Right ventricle myocardium inferior (tissue), 1 donor: ENCODE results near the gene FOXK1. TPM values are rescaled to one million over a fixed set of nuclear protein-coding genes. Genes with fewer than 3 reads are reported as not detected.

Experiments used
- ATAC-seq: fragments of 200-7000 bp; cut with Tn5 transposase; one replicate; pipeline ENCODE4 v1.9.1; 2020; ENCODE audit warnings: mild to moderate bottlenecking, moderate library complexity
- DNase-seq: peaks from one replicate; pipeline ENCODE4 v3.0.0; 2021; ENCODE audit errors: missing footprints
- intact Hi-C: fragments of 100-400 bp; cut with DNase I; formaldehyde crosslinking; loops from one replicate; pipeline ENCODE4 v1.11.0; 2022
- total RNA-seq: library from RNA; stranded (reverse); fragmentation: NEBNext Ultra II Directional; extraction: Animal tissue kit (Norgen Biotek cat#: 25700); gene quantifications from one replicate; pipeline ENCODE4 v1.2.1, GENCODE V29; 2021
- donor health status: DM: no; HTN: yes; CAD: no; lungs with severe emphysema.

Gene FOXK1
- total RNA-seq, 1 donor from 2014 or later, result 16.8 TPM

- ATAC-seq (no peak), DNase-seq (no peak)
- intact Hi-C loops, result no loop called here
Measured at GRCh38 chr7:4766666-4767519, 84.8 kb downstream of the FOXK1 start.

DNA sequence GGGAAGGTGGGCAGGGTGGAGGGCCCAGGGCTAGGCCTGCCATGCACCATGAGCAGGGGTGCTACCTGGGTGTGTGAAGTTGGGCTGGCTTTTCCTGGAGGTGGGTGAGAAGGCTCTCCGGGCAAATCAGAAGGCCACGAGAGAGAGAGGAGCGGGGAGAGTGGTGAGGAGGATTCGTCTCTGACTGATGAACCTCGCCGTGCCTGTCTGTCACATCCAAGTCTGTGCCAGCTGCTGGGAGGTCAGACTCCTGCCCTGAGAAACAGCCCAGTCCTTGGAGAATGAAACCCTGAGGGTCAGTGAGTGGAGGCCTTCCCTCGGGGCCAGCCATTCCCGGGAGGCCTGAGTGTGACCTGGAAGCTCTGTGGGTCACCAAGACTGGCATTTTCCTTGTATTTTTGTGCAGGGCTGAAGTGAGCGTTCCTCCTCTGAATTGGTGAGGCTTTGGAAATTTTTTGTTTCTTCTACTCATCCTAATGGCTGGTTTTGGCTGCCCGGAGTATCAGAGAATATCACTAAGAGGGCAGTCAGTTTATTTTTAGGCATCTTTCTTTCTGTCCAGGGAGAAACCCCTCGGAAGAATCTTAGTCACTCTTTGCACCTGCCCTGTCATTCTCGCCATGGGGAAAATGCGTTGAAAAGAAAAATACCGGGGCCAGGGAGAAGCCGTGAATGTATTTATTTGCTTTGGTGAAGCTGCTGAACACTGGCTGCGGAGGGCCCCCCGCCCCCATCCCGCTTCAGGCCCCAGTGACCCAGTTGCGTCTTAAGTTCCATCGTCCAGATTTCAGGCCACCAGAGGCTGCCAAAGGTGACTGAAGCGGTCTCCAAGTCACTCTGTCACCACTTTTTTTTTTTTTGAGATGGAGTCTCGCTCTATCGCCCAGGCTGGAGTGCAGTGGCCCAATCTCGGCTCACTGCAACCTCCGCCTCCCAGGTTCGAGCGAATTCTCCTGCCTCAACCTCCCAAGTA is 86.8 kb downstream of the FOXK1 start:
- intact Hi-C loops, result no loop called here
- ATAC-seq (no peak), DNase-seq (peak; percentile 37)

DNA sequence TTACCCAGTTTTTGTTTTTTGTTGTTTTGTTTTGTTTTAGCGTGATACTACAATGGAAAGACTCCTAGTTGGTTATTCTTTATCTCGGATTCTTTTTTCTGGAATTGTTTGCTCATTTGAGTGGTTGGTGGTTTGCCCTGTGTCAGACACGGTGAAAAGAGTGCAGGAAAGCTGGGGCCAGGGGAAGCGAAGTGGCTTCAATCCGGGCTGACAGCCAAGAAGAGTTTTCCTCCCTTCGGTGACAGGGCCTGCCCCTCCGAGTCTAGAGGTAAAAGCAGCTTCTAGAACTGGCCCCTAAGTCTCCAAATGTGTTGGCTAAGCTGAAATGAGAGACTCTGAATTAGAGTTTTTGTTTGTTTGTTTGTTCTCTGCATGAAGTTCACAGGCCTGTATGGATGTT is 87.7 kb downstream of the FOXK1 start:
- ATAC-seq (no peak), DNase-seq (no peak)
- intact Hi-C loops, result no loop called here

GRCh38 chr7:4770886-4771285 is 88.8 kb downstream of the FOXK1 start:
- ATAC-seq (no peak), DNase-seq (no peak)
- intact Hi-C loops, result no loop called here

DNA sequence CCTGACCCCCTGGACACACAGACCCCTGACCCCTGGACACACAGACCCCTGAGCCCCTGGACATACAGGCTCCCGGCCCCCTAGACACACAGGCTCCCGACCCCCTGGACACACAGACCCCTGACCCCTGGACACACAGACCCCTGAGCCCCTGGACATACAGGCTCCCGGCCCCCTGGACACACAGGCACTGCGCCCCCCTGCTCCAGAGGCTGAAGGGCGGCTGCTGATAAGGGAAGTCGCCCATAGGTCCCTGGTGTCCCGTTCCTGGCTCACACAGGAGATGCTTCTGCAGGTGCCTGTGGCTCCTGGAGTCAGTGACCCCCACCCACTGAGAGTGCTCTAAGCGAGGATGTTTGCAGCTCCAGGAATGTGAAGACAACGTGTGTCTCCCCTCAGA is 89.6 kb downstream of the FOXK1 start:
- ATAC-seq (no peak), DNase-seq (no peak)
- intact Hi-C loops, result no loop called here

- ATAC-seq, result no peak
- DNase-seq, result no peak
Measured at GRCh38 chr7:4772306-4772705, 90.2 kb downstream of the FOXK1 start.

DNA sequence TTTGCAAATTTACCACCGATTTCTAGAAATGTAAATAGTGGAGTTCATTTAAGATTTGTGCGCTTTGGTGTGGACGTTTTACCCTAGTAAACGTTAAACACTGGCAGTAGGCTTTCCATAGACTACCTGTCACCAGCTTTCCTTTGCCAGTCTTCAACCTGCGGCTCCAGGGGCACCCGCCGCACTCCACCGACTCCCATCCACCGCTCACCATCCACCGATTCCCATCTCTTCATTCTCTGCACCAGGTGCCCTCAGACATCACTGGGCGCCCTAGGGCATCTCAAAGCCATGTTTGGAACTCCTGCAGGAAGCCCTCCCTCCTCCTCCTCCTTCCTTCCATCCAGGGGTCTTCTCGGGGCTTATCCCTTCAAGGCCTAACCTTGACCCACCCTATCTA is 91.9 kb downstream of the FOXK1 start:
- no peak for ATAC-seq
- intact Hi-C loops, result no loop called here
- DNase-seq, result no peak

More at GRCh38 chr7:4772306-4772705, 90.2 kb downstream of the FOXK1 start:
- intact Hi-C loops, result no loop called here

- intact Hi-C loops, result no loop called here
- ATAC-seq (peak; percentile 41), DNase-seq (no peak)
Measured at GRCh38 chr7:4774658-4775249, 92.7 kb downstream of the FOXK1 start.

- peak; percentile 98 for ATAC-seq
- intact Hi-C loops, result no loop called here
- peak; percentile 99 for DNase-seq
Measured at GRCh38 chr7:4775250-4775847, 93.3 kb downstream of the FOXK1 start, which contains the start of gene AP5Z1. Gene AP5Z1 (plus strand): TSS chr7:4775623. CDS start chr7:4775716, 93 bp downstream.

DNA sequence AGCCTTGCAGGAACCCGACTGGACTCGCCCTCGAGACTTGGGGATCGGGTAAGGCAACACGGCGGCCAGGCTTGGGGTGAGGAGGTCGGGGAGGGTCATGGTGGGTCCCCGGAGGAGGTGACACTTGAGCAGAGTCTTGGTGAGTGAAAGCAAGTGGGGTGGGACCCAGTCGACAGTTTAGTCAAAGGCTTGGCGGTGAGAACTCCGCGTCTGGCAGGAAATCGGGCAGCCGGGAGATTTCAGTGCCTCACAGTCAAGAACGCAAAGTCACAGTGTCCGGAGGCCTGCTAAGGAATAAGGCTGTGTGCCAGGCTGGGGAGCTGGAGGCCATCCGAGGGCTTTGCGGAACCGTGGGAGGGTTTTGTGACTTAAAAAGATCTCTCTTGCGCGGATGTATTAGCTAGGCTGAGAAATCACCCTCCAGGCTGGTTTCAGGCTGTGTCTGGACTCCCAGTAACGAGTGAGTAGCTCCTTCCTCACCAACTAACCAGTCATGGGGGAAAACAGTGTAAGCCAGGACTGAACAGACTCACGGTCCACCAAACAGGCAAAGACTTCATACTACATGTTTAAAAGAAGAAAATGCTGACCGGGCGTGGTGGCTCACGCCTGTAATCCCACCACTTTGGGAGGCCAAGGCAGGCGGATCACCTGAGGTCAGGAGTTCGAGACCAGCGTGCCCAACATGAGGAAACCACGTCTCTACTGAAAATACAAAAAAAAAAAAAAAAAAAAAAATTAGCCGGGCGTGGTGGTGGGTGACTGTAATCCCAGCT is 93.9 kb downstream of the FOXK1 start:
- DNase-seq (peak; percentile 77), ATAC-seq (peak; percentile 21)
- intact Hi-C loops, result no loop called here

- intact Hi-C loops, result no loop called here
- DNase-seq (no peak), ATAC-seq (no peak)
Measured at GRCh38 chr7:4779118-4779517, 97.0 kb downstream of the FOXK1 start.

DNA sequence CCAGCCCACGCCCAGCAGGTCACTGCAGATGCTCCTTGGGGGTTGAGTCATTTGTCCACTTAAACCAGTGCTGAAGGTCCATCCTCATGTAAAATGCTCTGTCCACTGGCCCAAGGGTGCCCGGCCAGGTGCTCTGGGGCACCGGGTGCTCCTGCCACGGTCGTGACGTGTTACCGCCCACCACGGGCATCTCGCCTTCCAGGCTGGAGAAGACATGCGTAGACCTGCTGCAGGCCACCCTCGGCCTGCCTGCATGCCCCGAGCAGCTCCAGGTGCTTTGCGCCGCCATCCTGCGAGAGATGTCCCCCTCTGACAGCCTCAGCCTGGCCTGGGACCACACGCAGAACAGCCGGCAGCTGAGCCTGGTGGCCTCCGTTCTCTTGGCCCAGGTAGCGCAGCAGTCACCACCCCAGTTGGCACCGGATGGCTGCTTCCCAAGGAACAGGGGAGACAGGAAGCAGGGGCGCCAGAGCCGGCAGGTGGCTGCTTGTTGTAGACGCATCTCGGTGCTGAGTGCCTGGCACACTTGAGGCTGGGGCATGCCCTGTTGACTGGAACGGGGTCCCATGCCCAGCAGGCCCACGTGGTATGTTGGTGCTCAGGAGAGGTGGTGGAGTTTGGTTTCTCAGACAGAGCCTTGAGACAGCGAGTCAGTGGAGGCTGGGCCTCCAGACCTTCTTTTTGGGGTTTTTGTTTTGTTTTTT is 99.4 kb downstream of the FOXK1 start:
- DNase-seq (no peak), ATAC-seq (no peak)
- intact Hi-C loops, result no loop called here

DNA sequence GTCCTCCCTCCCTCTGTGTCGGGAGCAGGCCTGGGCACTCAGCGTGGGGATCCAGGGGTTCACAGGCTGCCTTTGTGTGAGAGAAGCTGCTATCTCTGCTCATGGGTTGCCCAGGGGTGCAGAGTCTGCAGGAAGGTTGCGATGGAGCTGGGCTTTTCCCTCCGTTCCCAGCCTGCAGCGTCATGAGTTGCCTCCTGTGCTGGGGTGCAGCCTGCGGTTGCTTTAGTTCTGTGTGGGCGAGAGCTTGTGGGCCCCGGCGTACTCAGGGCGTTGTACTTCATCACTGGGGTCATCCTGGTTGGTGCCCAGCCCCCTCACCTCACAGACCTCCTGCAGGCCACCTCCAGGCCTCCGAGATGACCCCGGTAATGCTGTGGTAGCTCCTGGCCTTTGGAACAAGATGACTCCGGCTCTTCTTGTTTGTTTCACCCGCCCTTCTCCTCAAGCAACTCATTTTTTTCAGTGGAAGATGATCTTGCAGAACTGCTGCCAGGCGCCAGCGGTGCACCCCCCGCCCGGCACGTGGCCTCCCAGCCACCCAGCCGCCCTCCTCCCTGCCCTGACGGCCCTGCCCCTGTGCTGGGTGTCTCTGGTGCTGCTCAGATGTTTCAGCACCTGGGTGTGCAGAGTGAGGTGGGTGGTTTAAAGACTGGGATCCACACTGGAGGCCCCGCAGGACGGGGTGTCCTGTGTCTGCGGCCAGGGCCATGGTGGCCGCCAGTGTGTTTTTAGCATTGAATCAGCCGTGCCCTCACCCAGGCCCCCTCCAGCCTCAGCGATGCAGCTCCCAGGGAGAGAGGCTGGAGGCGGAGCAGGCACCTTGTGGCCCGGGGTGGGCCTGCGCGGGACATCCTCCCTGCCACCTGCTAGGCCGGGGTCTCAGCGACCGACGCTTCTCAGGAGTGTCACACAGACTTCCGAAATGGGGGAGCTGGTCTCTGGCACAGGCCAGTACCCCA is 100.5 kb downstream of the FOXK1 start:
- intact Hi-C loops, result no loop called here
- ATAC-seq (no peak), DNase-seq (peak; percentile 64)

DNA sequence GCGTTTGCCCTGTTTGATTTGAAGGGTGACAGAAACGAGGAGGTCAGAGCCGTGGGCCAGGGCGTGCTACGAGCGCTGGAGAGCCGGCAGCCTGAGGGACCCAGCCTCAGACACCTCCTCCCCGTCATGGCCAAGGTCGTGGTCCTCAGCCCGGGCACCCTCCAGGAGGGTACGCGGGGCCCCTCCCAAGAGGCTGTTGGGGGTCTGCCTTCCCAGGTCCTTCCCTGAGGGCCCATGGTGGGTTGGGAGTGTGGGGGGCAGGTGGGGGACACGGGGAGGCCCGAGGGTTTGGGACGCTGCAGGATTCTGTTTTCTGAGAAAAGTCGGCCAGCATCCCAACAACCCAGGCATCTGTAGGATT is 101.2 kb downstream of the FOXK1 start:
- ATAC-seq (no peak), DNase-seq (no peak)
- intact Hi-C loops, result no loop called here

GRCh38 chr7:4783762-4784351 is 101.8 kb downstream of the FOXK1 start:
- intact Hi-C loops, result no loop called here
- ATAC-seq, result no peak

DNA sequence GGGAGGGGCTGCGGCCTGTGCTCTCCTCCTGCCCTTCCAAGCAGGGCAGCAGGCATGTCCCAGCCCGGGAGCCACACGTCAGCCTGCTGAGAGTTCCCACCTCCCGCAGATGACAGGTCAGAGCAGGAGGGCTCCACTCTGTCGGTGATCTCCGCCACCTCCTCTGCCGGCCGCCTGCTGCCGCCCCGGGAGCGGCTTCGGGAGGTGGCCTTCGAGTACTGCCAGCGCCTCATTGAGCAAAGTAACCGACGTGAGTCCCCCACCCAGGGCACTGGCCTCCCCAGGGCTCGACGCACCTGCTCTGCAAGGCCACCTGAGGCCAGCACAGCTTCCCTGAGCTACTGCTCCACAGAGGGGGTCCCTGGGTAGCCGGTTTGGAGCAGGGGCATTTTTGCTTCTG is 102.7 kb downstream of the FOXK1 start:
- DNase-seq (no peak), ATAC-seq (peak; percentile 76)
- intact Hi-C loops, result no loop called here

More at GRCh38 chr7:4783762-4784351, 101.8 kb downstream of the FOXK1 start:
- peak; percentile 32 for DNase-seq
